ENCODE data around the gene PCK2.

Gene PCK2

DNA sequence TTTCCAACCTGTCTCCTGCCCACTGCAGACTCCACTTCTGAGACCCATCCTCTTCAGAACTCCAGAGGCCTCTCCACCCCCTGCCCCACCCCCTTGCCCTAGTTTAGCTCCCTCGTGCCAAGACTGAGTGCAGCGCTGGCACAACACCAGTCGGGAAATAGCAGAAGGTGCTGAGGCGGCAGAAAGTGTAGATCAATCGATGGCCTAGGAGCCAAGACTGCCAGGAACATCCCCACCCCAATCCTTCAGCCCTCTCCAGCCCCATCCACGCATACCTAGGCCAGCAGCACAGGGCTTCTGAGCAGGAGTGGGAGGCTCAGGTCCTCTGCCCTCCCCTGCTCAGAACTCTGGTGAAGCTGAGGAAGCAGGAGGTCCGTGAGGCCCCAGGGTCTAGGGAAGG lies 21.7 kb upstream of the PCK2 start:
- H3K4me3 ChIP-seq (replicated peaks; ENCODE audit: low read depth, low read length) = no peak overlapping the region
- TF ChIP-seq CTCF (IDR thresholded peaks at IDR 0.05; ENCODE audit: insufficient read depth, low read length, poor library complexity, severe bottlenecking) = no peak
- no peaks in the 10 kb centered on the region for H3K36me3 ChIP-seq (ENCODE audit: control insufficient read depth, insufficient read depth, low read length)
- no peaks in the 10 kb centered on the region; the same call in 1 of the 2 replicates for H3K27me3 ChIP-seq (replicated peaks; ENCODE audit: control insufficient read depth, insufficient read depth, low read length)
- no peak for DNase-seq (ENCODE audit: extremely low read depth, insufficient read length)

DNA sequence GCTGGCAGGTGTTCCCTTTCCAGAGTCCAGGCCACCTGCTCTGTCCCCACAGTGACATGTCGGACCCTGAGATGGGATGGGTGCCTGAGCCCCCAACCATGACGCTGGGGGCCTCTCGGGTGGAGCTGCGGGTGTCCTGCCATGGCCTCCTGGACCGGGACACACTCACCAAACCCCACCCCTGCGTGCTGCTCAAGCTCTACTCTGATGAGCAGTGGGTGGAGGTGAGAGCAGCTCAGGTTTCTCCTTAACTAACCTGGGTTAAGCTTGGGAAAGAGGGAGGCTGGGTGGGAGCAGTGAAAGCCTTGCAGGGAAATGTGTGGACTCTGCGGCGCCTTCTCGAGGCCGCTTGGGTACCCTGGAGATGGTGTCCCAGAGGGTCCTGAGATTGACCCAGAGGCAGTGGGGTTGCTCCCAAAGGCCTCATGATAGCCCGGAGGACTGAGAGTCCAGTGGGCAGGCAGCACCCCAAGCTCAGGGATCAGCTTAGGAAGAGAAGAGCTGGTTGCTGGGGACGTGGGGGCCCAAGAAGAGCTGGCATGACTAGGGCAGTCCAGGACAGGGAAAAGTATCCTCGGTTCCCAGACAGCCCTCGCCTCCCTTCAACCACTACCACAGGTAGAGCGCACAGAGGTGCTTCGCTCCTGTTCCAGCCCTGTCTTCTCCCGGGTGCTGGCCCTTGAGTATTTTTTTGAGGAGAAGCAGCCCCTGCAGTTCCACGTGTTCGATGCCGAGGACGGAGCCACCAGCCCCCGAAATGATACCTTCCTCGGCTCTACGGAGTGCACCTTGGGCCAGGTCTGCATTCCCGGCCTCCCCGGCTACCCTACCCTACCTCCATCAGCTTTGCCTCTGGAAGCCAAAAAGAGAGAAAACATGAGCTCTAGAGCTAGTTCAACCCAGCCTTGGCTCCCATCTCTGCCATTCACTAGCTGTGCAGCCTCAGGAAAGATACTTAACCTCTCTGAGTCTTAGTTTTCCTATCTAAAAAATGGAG lies 20.9 kb upstream of the PCK2 start:
- Histone ChIP-seq H3K36me3 (ENCODE audit: control insufficient read depth, insufficient read depth, low read length) (no peaks in the 10 kb centered on the region), H3K27me3 (replicated peaks; ENCODE audit: control insufficient read depth, insufficient read depth, low read length) (no peaks in the 10 kb centered on the region; the same call in 1 of the 2 replicates), H3K4me3 (replicated peaks; ENCODE audit: low read depth, low read length) (no peak overlapping the region)
- no peak for TF ChIP-seq CTCF (IDR thresholded peaks at IDR 0.05; ENCODE audit: insufficient read depth, low read length, poor library complexity, severe bottlenecking)
- no peak for DNase-seq (ENCODE audit: extremely low read depth, insufficient read length)

DNA sequence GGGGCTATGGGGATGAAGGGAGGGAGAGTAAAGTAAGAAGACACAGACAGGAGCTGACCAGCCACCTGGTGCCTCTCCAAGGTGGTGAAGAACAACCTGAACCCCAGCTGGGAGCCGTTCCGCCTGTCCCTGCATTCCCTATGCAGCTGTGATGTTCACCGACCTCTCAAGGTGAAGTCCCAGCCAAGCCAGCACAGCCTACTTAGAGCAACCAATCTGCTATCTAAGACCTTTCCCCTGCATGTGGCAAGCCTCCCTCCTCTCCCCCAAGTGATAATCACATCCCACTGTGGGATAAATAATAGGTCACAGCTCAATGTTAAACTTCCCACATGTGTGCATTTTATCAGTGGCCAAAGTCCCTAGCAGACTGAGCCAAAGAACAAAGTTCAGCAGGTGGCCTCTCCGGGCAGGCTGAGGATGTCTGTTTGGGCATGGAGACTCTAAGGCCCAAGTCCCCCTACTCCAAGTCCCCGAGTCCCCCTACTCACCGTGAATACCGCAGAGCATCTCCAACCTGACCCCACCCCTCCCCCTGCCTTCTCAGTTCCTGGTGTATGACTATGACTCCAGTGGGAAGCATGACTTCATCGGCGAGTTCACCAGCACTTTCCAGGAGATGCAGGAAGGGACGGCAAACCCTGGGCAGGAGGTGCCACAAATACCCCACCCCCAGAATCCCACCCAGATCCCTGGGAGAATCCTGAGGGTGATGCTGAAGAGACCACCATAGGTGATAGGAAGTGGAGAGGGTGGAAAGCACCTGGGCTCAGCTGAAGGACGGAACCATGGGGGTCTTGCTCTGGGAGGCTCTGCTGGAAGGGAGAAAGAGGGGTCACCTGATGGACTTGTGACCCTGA lies 19.3 kb upstream of the PCK2 start:
- no peaks in the 10 kb centered on the region; the same call in 1 of the 2 replicates for H3K27me3 ChIP-seq (replicated peaks; ENCODE audit: control insufficient read depth, insufficient read depth, low read length)
- H3K36me3 ChIP-seq (ENCODE audit: control insufficient read depth, insufficient read depth, low read length) = no peaks in the 10 kb centered on the region
- no peak for TF ChIP-seq CTCF (IDR thresholded peaks at IDR 0.05; ENCODE audit: insufficient read depth, low read length, poor library complexity, severe bottlenecking)
- no peak for DNase-seq (ENCODE audit: extremely low read depth, insufficient read length)
- no peak overlapping the region for H3K4me3 ChIP-seq (replicated peaks; ENCODE audit: low read depth, low read length)

DNA sequence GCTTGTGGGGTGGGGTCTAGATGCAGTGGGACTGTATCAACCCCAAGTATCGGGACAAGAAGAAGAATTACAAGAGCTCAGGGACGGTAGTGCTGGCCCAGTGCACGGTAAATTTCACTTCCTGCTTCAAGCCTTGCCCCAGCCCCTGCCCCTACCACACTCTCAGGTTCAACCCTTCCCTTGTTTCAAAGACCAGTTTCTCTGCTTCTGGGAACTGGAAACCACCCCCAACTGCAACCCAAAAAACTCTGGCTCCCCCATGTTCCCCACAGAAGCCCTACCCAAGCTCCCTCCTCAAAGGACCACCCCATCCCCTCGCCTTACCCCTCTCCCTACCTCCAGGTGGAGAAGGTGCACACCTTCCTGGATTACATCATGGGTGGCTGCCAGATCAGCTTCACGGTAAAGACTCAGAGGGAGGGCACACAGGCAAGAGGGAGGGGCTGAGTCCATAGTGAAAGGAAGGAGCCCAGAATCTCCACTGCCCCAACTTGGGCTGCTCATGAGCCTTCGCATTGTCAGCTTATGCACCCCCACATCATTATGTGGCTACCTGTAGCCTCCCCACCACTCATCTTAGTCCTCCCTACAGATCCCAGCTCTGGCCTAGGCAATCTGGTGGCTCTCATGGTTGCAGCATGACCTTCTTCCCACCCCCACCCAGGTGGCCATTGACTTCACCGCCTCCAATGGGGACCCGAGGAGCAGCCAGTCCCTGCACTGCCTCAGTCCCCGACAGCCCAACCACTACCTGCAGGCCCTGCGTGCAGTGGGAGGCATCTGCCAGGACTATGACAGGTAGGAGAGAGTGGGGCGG lies 18.4 kb upstream of the PCK2 start:
- no peaks in the 10 kb centered on the region; the same call in 1 of the 2 replicates for H3K27me3 ChIP-seq (replicated peaks; ENCODE audit: control insufficient read depth, insufficient read depth, low read length)
- no peak overlapping the region for H3K4me3 ChIP-seq (replicated peaks; ENCODE audit: low read depth, low read length)
- peak; percentile 36 for DNase-seq (ENCODE audit: extremely low read depth, insufficient read length)
- TF ChIP-seq CTCF (IDR thresholded peaks at IDR 0.05; ENCODE audit: insufficient read depth, low read length, poor library complexity, severe bottlenecking) = no peak
- H3K36me3 ChIP-seq (ENCODE audit: control insufficient read depth, insufficient read depth, low read length) = no peaks in the 10 kb centered on the region

DNA sequence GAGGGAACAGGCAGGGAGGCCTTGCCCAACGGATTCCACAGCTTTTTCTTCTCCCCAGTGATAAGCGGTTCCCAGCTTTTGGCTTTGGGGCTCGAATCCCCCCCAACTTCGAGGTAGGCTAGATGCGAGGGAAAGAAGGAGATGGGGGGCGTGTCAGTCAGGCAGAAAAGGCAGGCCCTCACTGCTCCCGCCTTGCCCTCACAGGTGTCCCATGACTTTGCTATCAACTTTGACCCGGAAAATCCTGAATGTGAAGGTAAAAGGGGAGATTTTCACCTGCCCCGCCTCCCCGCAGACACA lies 17.9 kb upstream of the PCK2 start:
- no peak for DNase-seq (ENCODE audit: extremely low read depth, insufficient read length)
- H3K27me3 ChIP-seq (replicated peaks; ENCODE audit: control insufficient read depth, insufficient read depth, low read length) = no peaks in the 10 kb centered on the region; the same call in 1 of the 2 replicates
- no peak for TF ChIP-seq CTCF (IDR thresholded peaks at IDR 0.05; ENCODE audit: insufficient read depth, low read length, poor library complexity, severe bottlenecking)
- no peaks in the 10 kb centered on the region for H3K36me3 ChIP-seq (ENCODE audit: control insufficient read depth, insufficient read depth, low read length)
- H3K4me3 ChIP-seq (replicated peaks; ENCODE audit: low read depth, low read length) = no peak overlapping the region
